ENCODE measurements around the gene PHF20.
A peak's percentile ranks its signal among the peaks of the same experiment; 100 is the strongest.

Gene PHF20

DNA sequence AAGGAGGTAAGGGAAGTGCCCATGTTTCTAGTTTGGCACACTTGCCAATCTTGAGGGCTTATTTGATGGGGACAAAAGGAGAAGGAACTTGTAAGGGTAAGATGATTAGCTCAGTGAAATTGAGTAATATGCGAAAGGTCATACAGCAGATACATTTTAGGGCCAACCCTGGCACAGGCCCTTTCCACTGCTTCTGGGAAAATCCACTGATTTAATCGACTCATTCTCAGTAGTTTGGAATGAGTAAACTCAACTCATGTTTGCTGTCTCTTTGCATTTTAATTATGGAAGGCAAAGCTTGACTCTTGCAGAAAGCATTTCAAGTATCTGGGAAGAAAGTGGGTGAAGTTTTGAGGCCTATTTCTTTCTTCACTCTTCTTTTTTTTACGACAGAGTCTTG lies 20.0 kb downstream of the PHF20 start:
- H3K4me3 ChIP-seq (replicated peaks; ENCODE audit: insufficient read depth, low read length): no peak overlapping the region
- H3K27ac ChIP-seq (replicated peaks): peak overlapping the region; percentile 50
- H3K27me3 ChIP-seq (ENCODE audit: insufficient read depth, poor library complexity, severe bottlenecking): no peaks in the 10 kb centered on the region
- DNase-seq (ENCODE audit: low read depth in 1 of 2, low spot score in 1 of 2): peak; percentile 67 to 82
- TF ChIP-seq CTCF (IDR thresholded peaks at IDR 0.05; ENCODE audit: insufficient read depth, low read length) (no peak), SPI1 (IDR thresholded peaks at IDR 0.05; ENCODE audit: borderline replicate concordance, low read depth) (peak; percentile 45; the same call in 1 of the 2 replicates)

GRCh38 chr20:35792740-35793139 lies 20.9 kb downstream of the PHF20 start:
- DNase-seq (ENCODE audit: low read depth in 1 of 2, low spot score in 1 of 2): no peak
- no peak overlapping the region for H3K4me3 ChIP-seq (replicated peaks; ENCODE audit: insufficient read depth, low read length)
- TF ChIP-seq GABPA (IDR thresholded peaks at IDR 0.05; ENCODE audit: low read depth) (no peak), POLR2AphosphoS5 (IDR thresholded peaks at IDR 0.05; ENCODE audit: low read depth) (no peak), SPI1 (IDR thresholded peaks at IDR 0.05; ENCODE audit: borderline replicate concordance, low read depth) (no peak)
- TF ChIP-seq, protein P1, sequence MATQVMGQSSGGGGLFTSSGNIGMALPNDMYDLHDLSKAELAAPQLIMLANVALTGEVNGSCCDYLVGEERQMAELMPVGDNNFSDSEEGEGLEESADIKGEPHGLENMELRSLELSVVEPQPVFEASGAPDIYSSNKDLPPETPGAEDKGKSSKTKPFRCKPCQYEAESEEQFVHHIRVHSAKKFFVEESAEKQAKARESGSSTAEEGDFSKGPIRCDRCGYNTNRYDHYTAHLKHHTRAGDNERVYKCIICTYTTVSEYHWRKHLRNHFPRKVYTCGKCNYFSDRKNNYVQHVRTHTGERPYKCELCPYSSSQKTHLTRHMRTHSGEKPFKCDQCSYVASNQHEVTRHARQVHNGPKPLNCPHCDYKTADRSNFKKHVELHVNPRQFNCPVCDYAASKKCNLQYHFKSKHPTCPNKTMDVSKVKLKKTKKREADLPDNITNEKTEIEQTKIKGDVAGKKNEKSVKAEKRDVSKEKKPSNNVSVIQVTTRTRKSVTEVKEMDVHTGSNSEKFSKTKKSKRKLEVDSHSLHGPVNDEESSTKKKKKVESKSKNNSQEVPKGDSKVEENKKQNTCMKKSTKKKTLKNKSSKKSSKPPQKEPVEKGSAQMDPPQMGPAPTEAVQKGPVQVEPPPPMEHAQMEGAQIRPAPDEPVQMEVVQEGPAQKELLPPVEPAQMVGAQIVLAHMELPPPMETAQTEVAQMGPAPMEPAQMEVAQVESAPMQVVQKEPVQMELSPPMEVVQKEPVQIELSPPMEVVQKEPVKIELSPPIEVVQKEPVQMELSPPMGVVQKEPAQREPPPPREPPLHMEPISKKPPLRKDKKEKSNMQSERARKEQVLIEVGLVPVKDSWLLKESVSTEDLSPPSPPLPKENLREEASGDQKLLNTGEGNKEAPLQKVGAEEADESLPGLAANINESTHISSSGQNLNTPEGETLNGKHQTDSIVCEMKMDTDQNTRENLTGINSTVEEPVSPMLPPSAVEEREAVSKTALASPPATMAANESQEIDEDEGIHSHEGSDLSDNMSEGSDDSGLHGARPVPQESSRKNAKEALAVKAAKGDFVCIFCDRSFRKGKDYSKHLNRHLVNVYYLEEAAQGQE (IDR thresholded peaks at IDR 0.05; ENCODE audit: insufficient replicate concordance, low read depth): no peak
- peak overlapping the region; percentile 50 for H3K27ac ChIP-seq (replicated peaks)
- no peaks in the 10 kb centered on the region for H3K27me3 ChIP-seq (ENCODE audit: insufficient read depth, poor library complexity, severe bottlenecking)

DNA sequence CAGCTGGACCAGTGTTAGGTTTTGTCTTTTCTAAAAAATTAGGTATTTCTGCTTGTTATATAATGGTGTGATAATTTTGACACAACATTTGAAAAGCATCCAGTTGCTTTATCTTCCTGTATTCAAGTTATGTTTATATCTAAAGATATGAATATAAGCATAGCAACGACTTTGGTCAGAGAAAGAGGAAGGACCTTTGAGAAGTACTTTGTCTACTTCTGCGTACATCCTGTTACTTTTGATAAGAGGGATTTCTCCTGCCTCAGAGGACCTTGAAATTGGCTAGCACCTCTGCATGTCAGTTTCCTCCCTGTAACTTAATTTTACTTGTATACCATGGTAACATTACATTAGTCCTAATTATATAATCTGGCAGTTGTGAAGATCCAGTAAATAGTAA lies 24.8 kb downstream of the PHF20 start:
- DNase-seq (ENCODE audit: low read depth in 1 of 2, low spot score in 1 of 2): peak in 1 of 2 experiments; percentile 29
- no peak for TF ChIP-seq GABPA (IDR thresholded peaks at IDR 0.05; ENCODE audit: low read depth)
- TF ChIP-seq POLR2AphosphoS5 (IDR thresholded peaks at IDR 0.05; ENCODE audit: low read depth): no peak
- TF ChIP-seq, protein P1 (IDR thresholded peaks at IDR 0.05; ENCODE audit: insufficient replicate concordance, low read depth): no peak
- peak; percentile 42; the same call in 1 of the 2 replicates for TF ChIP-seq SPI1 (IDR thresholded peaks at IDR 0.05; ENCODE audit: borderline replicate concordance, low read depth)
- TF ChIP-seq CTCF (IDR thresholded peaks at IDR 0.05; ENCODE audit: insufficient read depth, low read length): no peak
- H3K27ac ChIP-seq (replicated peaks): peak overlapping the region; percentile 73
- H3K4me3 ChIP-seq (replicated peaks; ENCODE audit: insufficient read depth, low read length): no peak overlapping the region
- H3K27me3 ChIP-seq (ENCODE audit: insufficient read depth, poor library complexity, severe bottlenecking): no peaks in the 10 kb centered on the region

- no peak for DNase-seq (ENCODE audit: low read depth in 1 of 2, low spot score in 1 of 2)
- Histone ChIP-seq H3K27me3 (ENCODE audit: insufficient read depth, poor library complexity, severe bottlenecking) (no peaks in the 10 kb centered on the region), H3K27ac (replicated peaks) (no peak overlapping the region), H3K4me3 (replicated peaks; ENCODE audit: insufficient read depth, low read length) (no peak overlapping the region)
- TF ChIP-seq GABPA (IDR thresholded peaks at IDR 0.05; ENCODE audit: low read depth): no peak
These were observed 30.1 kb downstream of the PHF20 start for GRCh38 chr20:35801865-35802264.

DNA sequence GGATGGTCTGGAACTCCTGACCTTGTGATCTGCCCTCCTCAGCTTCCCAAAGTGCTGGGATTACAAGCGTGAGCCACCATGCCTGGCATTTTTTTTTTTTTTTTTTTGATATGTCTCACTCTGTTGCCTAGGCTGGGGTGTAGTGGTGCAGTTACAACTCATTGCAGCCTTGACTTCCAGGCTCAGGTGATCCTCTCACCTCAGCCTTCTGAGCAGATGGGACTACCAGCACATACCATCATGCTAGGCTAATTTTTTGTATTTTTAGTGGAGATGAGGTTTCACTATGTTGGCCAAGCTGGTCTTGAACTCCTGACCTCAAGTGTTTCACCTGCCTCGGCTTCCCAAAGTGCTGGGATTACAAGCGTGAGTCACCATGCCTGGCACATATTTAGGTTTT lies 34.3 kb downstream of the PHF20 start:
- H3K27me3 ChIP-seq (ENCODE audit: insufficient read depth, poor library complexity, severe bottlenecking): no peaks in the 10 kb centered on the region
- no peak overlapping the region for H3K27ac ChIP-seq (replicated peaks)
- no peak overlapping the region for H3K4me3 ChIP-seq (replicated peaks; ENCODE audit: insufficient read depth, low read length)
- no peak for DNase-seq (ENCODE audit: low read depth in 1 of 2, low spot score in 1 of 2)
- TF ChIP-seq CTCF (IDR thresholded peaks at IDR 0.05; ENCODE audit: insufficient read depth, low read length): no peak
- no peak for TF ChIP-seq GABPA (IDR thresholded peaks at IDR 0.05; ENCODE audit: low read depth)
- TF ChIP-seq SPI1 (IDR thresholded peaks at IDR 0.05; ENCODE audit: borderline replicate concordance, low read depth): no peak
- no peak for TF ChIP-seq POLR2AphosphoS5 (IDR thresholded peaks at IDR 0.05; ENCODE audit: low read depth)
- TF ChIP-seq, protein P1 (IDR thresholded peaks at IDR 0.05; ENCODE audit: insufficient replicate concordance, low read depth): no peak

Data from HL-60 (cell line).